HepG2 (cell line): ENCODE data around the gene GNG12.

Experiments
- CTCF ChIP-seq: sonication (generic); formaldehyde crosslinking; IDR thresholded peaks from 2 replicates; pipeline ENCODE4 v1.5.0; 2020; ENCODE audit warnings: mild to moderate bottlenecking, missing genetic modification reagents, moderate library complexity
- FOXA1 ChIP-seq, 2 experiments: fragments of 450-650 bp in 1 of 2; sonication (generic) in 1 of 2; formaldehyde crosslinking in 1 of 2; IDR thresholded peaks; 2 replicates each; pipeline versions ENCODE4 v1.4.0 to v1.6.1; 2016 to 2020; ENCODE audit warnings: missing genetic modification reagents in 1 of 2
- PBX3 ChIP-seq: sonication (generic); formaldehyde crosslinking; IDR thresholded peaks from 2 replicates; pipeline ENCODE4 v1.8.1; 2023; ENCODE audit warnings: missing genetic modification reagents, inconsistent platforms, borderline replicate concordance
- POLR2A ChIP-seq, 2 experiments: IDR thresholded peaks; 2 replicates each; pipeline ENCODE4 v1.6.1; 2011; ENCODE audit warnings: low read depth in 2 of 2, low read length in 2 of 2, mild to moderate bottlenecking in 1 of 2, moderate library complexity in 1 of 2; ENCODE audit not compliant: insufficient read depth in 1 of 2
- TAF1 ChIP-seq: sonication (generic); formaldehyde crosslinking; IDR thresholded peaks from 2 replicates; pipeline ENCODE4 v1.4.0; 2020; ENCODE audit warnings: missing genetic modification reagents
- ZBTB34 ChIP-seq: sonication (generic); formaldehyde crosslinking; IDR thresholded peaks from 2 replicates; pipeline ENCODE4 v1.8.0; 2022; ENCODE audit warnings: mild to moderate bottlenecking, missing genetic modification reagents
- ZNF317 ChIP-seq: sonication (generic); formaldehyde crosslinking; IDR thresholded peaks from 2 replicates; pipeline ENCODE4 v1.5.0; 2020; ENCODE audit warnings: mild to moderate bottlenecking, missing genetic modification reagents
- ZNF350 ChIP-seq: sonication (generic); formaldehyde crosslinking; IDR thresholded peaks from 2 replicates; pipeline ENCODE4 v1.4.0; 2020; ENCODE audit warnings: mild to moderate bottlenecking, low read depth, missing genetic modification reagents, borderline replicate concordance
- ZNF629 ChIP-seq: sonication (generic); formaldehyde crosslinking; conservative IDR thresholded peaks from 2 replicates; pipeline ENCODE4 v1.5.0; 2020; ENCODE audit warnings: missing genetic modification reagents
- ZSCAN12 ChIP-seq: sonication (generic); formaldehyde crosslinking; IDR thresholded peaks from 2 replicates; pipeline ENCODE4 v1.9.0; 2021; ENCODE audit warnings: mild to moderate bottlenecking, missing genetic modification reagents

GRCh38 chr1:67726224-67726623 lies 107.0 kb downstream of the GNG12 start:
- TF ChIP-seq ZSCAN12 (CRISPR knock-in tag) (no peak), PBX3 (CRISPR knock-in tag) (no peak), FOXA1 (IDR thresholded peaks at IDR 0.05) (no peak), FOXA1 (CRISPR knock-in tag; IDR thresholded peaks at IDR 0.05) (no peak), ZNF629 (no peak), TAF1 (CRISPR knock-in tag) (no peak), POLR2A (IDR thresholded peaks at IDR 0.05; ENCODE audit: insufficient read depth in 1 of 2, low read depth in 2 of 2, low read length in 2 of 2) (no peak), ZBTB34 (CRISPR knock-in tag) (no peak), ZNF350 (CRISPR knock-in tag) (no peak), CTCF (CRISPR knock-in tag) (no peak), ZNF317 (CRISPR knock-in tag) (no peak)
